K562 (cell line): ENCODE measurements around the gene FRK.

Experiments used
- ATF3 ChIP-seq, 2 experiments: fragments of 450-650 bp in 1 of 2; sonication (generic) in 1 of 2; formaldehyde crosslinking in 1 of 2; IDR thresholded peaks in 1 of 2; conservative IDR thresholded peaks in 1 of 2; 2 replicates each; pipeline versions ENCODE4 v1.6.1 to v1.8.1; 2016 to 2023; ENCODE audit warnings: mild to moderate bottlenecking in 2 of 2, moderate library complexity in 2 of 2, inconsistent platforms in 1 of 2, missing genetic modification reagents in 1 of 2
- CLOCK ChIP-seq: fragments of 250-450 bp; sonication (Bioruptor Pico); IDR thresholded peaks from 2 replicates; pipeline ENCODE4 v1.4.0; 2020; ENCODE audit warnings: mild to moderate bottlenecking, moderate library complexity, borderline replicate concordance
- EP300 ChIP-seq: IDR thresholded peaks from 2 replicates; pipeline ENCODE4 v1.6.1; 2012; ENCODE audit warnings: low read length, improper control_type of control experiment
- EZH2 ChIP-seq: IDR thresholded peaks from 2 replicates; pipeline ENCODE4 v1.6.1; 2012; ENCODE audit warnings: low read depth, mild to moderate bottlenecking, inconsistent platforms, low read length, borderline replicate concordance
- FOXK2 ChIP-seq, 2 experiments: fragments of 450-650 bp; IDR thresholded peaks in 1 of 2; conservative IDR thresholded peaks in 1 of 2; 2 replicates each; pipeline ENCODE4 v1.6.1; 2016; ENCODE audit warnings: low read depth in 2 of 2, mild to moderate bottlenecking in 1 of 2
- JUND ChIP-seq, 2 experiments: IDR thresholded peaks; 2 replicates in 1 of 2; 3 replicates in 1 of 2; pipeline ENCODE4 v1.6.1; 2011; ENCODE audit warnings: borderline replicate concordance in 2 of 2, low read depth in 2 of 2, low read length in 2 of 2, improper control_type of control experiment in 1 of 2, missing biosample characterization in 1 of 2, missing genetic modification characterization in 1 of 2, missing genetic modification reagents in 1 of 2
- KDM1A ChIP-seq, 2 experiments: fragments of 450-650 bp; IDR thresholded peaks; 2 replicates each; pipeline ENCODE4 v1.6.1; 2016; ENCODE audit warnings: mild to moderate bottlenecking in 2 of 2
- NFE2 ChIP-seq: IDR thresholded peaks from 2 replicates; pipeline ENCODE4 v1.6.1; 2014; ENCODE audit warnings: antibody characterized with exemption, low read depth
- RFX7 ChIP-seq: fragments of 250-450 bp; sonication (Bioruptor Pico); IDR thresholded peaks from 2 replicates; pipeline ENCODE4 v1.5.1; 2021; ENCODE audit warnings: mild to moderate bottlenecking
- TAF1 ChIP-seq: IDR thresholded peaks from 2 replicates; pipeline ENCODE4 v1.6.1; 2011; ENCODE audit warnings: mild to moderate bottlenecking, low read length, moderate library complexity; ENCODE audit not compliant: insufficient read depth, control insufficient read depth, severe bottlenecking; ENCODE audit errors: extremely low read depth
- ZNF644 ChIP-seq: fragments of 200-800 bp; sonication (Bioruptor generic); IDR thresholded peaks from 2 replicates; pipeline ENCODE4 v1.6.1; 2016; ENCODE audit warnings: low read depth, missing genetic modification characterization, missing compliant biosample characterization

- TF ChIP-seq RFX7 (CRISPR knock-in tag) (no peak), KDM1A (IDR thresholded peaks at IDR 0.05) (no peak), ATF3 (IDR thresholded peaks at IDR 0.05) (no peak), ATF3 (CRISPR knock-in tag; conservative IDR thresholded peaks at IDR 0.05) (no peak), FOXK2 (conservative IDR thresholded peaks at IDR 0.05 in 1 of 2, IDR thresholded peaks at IDR 0.05 in 1 of 2; ENCODE audit: low read depth in 2 of 2) (no peak), EP300 (no peak), NFE2 (no peak), JUND (IDR thresholded peaks at IDR 0.05; ENCODE audit: borderline replicate concordance, low read depth, low read length) (no peak), JUND (tag; IDR thresholded peaks at IDR 0.05; ENCODE audit: borderline replicate concordance, low read depth, low read length) (no peak), TAF1 (no peak), CLOCK (CRISPR knock-in tag) (no peak), EZH2 (no peak), ZNF644 (tag) (no peak)
Observed at GRCh38 chr6:116036885-116037284, 23.8 kb downstream of the FRK start.
